ENCODE measurements around the gene SPDEF.

Gene SPDEF

DNA sequence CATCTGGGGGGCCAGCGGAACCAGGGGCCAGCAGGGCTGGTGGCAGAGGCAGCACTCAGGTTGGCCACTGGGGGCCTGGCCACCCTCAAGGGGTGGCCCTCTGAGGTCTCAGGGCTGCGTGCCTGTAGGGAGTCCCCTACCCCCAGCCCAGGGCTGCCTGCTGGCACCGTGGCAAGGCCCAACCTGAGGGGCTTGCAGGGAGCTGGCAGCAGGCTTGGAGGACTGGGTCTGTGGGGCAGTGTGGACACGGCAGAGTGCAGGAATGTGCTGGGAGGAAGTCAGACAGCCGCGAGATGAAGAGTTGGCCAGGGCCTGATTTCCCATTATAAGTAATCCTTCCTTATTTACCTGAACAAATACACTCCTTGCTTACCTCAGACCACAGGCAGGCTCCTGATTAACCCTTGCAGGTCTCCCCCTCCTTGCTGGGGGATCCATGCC, at the start of gene SPDEF:
Gene SPDEF (minus strand): TSS at position 299 of the 441 bp plus-strand sequence. CDS start 11,874 bp downstream, outside the sequence.
- DNase-seq, result no peak

DNA sequence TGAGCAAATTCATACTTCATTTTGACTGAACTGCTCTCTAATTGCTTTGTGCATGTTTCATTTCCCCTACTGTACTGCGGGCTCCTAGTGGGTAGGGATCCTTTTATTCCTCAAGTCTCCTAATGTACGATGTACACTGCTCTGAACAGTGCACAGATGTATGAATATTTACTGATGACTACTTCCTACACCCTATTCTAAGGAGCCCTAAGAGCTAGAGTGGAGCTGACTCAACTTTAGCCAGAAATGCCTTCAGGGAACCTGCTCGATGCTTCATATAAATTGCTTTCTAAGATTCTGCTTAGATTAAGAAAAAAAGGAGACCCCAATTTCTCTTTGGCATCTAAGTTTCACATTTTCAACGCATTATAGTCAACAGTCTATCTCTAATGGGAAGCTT, 47.6 kb upstream of the SPDEF start:
- no peak for DNase-seq

DNA sequence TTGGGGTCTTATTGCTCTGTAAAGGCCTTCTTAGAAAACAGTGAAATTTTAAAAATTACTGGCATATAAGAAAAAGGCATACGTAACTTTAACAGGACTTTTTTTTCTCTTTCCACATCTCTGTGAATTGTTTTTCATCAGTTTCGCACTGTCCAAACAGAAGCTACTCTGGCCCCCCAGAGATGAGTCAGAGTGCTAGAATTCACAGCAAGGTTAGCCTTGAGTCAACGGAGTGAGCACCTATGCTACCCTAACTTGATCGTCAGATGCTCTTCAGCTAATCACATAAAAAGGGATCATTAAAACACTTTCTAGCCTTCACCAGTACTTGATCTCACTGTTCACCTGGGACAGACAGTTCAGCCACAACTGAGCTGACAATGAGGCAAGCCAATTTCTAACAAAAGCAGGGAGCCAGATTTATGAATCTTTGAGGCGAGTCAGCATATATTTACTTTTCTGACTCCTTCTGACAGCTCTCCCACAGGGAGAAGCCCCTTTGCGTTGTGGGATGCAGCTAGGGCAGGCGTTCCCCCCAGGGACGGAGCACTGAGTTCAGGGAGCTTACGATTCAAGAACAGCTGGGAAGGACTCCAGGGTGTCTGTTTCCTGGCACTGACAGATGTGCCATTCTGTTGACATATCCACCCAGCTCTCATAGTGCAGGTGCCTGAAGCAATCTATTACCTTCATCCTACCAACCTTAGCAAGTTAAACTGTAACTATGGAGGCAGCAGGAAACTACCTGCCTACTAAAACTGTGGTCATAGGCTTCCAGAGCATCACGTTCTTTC, 46.4 kb upstream of the SPDEF start:
- DNase-seq, result no peak

DNA sequence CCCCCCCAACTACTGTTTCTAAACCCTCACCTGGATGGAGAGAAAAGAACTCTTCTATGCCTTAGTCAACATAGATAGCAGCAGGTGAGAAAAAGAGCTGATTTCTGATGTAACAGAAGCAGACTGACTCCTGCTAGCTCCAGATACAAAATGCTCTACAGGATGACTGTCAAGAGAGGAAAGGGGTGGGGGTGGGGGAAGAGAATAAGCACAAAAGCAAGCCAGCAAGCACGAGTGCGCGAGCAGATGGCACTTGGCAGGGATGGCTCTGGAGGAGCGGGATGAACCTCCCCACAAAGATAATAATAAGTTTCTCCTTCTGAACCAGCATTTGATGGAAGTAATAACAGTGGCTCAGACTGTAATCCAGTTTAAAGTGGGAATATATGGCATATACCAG, 45.6 kb upstream of the SPDEF start:
- DNase-seq, result no peak

DNA sequence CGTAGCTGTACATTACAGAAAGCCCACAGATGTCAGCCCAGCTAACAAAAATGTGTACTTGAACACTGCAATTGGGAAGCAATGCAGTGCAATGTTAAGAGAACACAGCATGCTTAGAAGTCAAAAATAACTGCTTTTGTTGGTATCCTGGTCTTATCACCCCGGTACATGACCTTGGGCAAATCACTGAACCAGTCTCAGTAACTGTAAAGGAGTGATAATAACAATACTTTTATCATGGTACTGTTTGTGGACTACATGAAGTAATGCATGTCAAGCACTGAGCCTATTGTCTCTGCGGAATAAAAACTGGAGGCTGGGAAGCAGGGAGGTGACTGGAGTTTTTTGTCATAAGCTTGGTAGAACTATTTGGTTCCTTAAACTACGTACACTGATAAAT, 44.7 kb upstream of the SPDEF start:
- DNase-seq, result no peak

DNA sequence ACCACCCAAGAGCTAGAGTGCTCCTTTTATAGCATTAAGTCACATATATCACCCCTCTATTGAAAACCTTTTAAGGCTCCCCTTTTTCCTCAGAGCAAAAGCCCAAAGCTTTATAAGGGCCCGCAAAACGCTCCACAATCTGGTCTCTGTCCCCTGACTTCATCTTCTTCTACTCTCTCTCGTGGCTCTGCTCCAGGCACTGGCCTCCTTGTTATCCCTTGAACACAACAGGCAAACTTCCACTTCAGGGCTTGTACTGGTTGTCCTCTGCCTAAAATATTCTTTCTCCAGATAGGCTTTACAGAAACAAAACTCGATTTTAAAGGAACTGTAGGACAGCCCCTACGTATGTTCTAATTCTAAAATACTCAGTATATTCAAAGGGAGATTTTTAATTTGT, 44.0 kb upstream of the SPDEF start:
- no peak for DNase-seq

DNA sequence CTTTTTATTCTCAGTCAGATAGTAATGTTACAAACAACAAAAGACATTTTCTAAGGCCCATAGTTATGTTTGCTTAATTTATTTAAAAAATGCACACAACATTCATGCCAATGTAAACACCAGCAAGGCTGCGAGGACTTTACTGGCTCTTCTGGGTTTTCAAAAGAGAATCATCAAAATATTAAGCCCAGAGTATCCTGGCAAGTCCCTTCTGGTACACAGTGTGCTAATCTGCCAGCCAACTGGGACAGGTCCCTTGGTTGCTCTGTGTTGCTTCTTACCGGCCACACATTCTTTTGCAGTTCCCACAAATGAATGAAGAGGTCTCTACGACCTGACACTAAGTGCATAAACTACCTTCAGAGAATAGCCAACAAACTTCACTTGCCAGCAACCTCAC, 42.6 kb upstream of the SPDEF start:
- DNase-seq, result no peak

DNA sequence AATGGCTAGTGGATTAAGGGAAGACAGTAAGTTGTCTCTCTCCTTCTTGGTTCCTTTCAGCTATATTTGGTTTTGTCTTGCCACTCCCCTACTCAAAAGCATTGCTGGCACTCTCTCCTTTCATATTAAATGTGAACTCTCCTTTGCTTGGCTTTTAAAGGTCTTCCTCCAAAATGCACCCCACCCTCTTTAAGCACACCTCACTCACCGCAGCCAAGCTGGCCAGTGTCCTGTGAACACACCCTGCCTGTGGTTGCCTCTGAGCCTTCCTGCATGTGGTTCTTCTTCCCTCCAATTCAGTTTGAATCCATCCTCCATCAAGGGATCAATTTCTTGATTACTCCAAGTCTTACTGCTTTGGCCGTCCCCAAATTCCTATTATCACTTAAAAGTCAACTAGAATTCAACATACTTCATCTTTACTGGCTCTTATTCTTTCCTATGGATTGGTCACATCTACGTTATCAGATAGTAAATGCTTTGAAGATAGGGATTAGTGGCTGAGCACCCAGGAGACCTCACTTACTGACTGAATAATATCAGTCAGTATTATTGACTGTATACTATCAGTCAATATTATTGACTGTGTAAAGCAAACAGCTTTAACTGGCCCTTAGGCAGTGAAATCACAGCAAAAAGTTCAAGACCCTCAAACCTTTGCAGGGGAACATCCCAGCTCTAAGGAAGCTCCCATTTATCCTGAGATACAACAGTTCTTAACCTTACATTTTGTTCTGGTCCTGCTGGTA, 41.6 kb upstream of the SPDEF start:
- DNase-seq, result no peak

DNA sequence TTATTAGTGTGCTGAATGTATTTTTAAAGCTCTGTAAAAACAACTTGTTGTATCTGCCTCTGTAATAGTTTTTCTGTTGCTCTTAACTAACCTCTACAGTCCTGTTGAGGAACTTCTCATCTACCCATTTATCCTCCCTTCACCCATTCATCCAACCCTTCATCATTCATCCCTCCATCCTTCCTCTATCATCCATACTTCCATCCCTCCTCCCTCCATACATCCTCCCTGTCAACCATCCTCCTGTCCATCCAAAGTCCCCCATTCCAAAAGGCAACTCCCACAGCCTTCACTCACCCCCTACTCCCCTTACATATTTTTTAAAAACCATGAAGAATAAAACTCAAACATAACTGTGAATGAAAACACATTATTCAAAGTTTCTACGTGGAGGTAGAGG, 40.7 kb upstream of the SPDEF start:
- DNase-seq, result no peak

DNA sequence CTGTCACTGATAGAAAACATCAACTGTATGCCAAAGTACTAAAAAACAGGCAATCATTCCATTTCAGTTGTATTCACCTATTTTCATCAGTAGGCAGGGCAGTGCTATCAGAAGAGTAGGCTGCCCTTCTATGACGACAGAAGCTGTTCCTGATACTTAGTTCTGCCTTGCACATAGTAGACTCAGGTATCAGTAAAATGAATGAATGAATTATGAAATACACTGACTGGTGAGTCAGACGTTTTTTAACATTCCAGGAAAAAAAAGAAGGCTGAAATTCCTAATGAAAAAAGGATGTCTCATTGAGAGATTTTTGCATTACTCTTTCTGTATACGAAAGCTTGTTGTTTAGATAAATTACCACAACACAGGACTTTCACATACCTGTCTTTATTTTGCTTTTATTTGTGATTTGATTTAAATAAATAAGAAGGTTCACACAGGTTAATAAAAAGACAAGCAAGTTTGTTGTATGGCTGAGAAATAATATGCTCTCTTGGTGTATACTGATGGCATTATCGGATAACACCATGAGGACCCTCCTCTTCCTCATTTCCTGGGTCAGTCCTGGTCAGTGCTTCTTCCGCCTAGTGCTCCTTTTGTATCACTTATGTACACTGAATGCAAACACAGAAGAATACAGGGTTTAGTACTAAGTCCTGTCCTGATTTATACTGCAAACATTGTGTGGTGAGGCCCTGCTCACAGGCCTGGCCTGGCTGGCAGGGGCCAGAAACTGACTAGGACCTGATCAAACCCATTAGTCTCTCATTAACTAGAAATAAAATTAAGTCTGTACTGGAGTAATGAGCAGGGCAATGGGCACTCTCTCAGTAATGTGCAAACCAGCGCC, 39.4 kb upstream of the SPDEF start:
- DNase-seq, result no peak

DNA sequence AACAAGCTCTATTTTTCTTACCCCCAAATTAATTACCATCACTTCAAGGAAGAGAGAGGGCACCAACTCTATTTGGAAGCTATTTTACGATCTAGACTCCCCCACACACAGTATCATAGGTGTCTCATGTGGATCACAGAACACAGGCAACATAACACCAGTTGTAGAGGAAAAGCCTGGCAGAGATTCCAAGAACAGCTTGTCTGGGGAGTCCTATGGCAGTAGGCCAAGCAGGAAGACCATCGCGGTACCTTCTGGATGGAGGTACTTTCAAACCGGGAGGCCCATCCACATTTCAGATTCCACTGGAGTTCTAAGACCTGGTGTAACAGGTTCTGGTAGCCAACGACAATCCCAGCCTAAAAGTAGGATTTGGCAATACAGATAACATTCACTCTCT, 37.6 kb upstream of the SPDEF start:
- DNase-seq, result no peak

DNA sequence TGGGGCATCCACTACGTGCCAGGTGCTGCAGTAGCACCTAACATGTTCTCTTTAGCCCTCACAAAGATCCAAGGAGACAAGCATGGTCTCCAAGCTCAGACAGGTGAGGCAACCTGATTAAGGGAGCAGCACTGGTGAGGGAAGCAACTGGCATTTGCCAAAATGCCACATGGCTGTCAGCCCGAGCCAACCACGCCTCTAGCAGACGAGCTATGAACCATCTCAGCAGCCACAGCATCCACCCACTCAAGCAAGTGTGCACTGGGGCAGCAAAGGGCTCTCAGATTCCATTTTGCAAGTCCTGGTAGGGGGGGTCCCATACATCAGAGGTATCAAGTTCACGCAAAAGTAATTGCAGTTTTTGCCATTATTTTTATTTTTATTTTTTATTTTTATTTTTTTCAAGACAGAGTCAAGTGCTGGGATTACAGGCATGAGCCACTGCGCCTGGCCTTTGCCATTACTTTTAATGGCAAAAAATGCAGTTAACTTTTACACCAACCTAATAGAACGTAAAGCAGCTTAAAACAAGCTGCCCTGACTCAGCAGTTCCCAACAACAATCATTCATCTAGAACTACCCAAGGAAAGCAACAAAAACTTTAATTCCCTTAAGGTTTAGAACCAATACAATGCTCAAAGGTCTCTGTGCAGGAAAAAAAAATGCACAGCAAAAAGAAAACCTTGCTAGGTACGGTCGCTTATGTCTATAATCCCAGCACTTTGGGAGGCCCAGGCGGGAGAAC, 36.3 kb upstream of the SPDEF start:
- no peak for DNase-seq

DNA sequence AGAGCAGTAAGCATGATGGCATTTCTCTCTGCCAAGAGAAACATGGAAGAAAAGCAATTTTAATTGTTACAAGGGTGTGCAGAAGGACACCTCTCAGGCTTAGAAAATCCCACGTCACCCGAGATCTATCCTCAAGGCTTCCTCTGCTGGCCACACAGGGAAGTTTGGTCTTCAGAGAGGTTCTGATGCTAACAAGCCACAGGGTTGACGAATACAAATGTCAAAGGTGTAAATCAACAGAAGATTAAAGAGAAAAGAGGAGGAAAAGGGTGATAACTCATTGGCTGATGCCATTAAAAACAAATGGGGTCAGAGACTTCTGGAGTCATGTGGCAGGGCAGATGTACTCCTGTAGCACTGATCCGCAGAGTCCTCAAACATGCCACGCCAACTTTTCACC, 33.6 kb upstream of the SPDEF start:
- no peak for DNase-seq

DNA sequence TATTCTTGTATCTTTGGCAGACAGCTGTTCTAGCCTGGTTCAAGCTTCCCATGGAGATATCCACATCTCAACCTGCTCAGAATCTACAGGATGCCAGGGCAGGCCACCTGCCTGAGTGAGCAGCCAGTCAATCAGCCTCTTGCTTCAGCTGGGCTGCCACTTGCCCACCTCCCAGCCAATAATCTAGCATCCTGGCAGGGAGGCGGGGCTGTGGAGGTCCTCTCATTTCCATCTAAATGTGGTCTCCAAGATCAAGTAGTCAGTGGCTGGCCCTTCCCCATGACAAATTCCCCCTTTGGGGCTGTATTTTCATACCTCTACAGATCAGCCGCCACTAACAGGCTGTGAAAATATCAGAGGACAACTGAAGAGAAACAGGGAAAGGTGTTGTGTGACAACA, 33.0 kb upstream of the SPDEF start:
- DNase-seq, result no peak

DNA sequence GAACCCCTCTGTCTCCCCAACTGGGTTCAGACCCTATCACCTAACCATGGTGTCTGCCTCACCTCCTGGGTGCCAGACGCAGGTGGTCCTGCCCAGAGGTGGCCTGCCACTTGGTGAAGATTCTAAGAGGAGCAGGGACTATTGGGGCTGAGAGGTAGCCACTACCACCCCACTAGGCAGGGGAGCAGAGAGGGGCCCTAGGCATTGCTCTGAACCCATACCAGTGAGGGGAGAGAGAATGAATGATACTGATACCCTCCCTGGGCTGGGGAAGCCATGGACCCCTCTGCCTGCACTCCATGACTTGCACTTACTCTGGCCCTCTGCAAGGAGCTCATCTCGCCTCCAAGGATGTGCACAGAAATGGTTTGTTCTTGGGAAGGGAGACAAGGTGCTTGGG, 31.7 kb upstream of the SPDEF start:
- DNase-seq, result no peak

DNA sequence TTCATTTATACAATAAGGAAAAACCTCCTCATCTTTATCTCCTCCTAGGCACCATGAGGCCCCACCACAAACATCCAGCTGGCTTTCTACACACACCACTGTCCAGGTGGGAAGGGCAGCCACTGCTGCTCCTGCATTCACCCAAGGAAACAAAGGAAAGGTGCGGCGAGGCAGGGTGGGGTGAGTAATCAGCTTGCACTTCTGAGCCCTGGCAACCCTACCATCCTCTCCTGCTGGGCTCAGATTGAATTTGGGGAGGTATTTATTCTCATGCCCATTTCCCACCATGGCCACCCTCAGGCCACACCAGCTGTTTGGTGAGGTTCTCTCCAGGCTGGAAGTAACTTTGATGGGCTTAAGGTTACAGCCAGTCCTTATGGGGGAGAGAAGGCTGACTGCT, 31.2 kb upstream of the SPDEF start:
- DNase-seq, result no peak

DNA sequence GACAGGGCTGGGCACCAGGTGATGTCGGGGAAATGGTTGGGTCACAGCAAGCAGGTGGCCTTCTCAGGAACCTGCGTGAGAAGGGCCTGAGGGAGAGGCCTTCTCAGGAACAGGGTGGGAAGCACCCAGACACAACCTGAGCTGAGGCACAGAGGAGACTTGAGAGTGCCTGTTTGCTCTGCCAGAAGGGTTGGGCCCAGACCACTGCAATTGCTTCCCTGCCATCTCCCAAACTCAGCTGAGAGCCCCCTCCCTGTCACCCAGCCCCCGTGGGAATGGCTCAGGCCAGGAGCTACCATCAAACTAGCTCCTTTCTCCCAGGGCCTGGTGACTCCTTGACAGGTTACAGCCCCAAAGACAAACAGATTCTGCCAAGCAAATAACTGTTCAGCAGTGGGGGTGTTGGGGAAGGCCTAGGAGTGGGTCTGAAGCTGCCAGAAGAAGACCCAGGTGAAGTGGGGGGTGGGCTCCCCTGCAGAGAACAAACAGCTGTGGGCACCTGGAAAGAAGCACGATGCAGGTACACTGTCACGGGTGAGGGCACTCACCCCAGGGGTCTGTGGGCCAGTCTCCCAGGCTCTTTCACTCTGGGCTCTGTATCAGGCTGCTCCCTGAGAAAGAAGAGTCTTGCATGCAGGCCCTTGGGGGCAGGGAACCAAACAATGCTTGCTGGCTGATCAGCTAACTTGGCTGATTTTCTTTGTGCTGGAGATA, 30.4 kb upstream of the SPDEF start:
- no peak for DNase-seq

DNA sequence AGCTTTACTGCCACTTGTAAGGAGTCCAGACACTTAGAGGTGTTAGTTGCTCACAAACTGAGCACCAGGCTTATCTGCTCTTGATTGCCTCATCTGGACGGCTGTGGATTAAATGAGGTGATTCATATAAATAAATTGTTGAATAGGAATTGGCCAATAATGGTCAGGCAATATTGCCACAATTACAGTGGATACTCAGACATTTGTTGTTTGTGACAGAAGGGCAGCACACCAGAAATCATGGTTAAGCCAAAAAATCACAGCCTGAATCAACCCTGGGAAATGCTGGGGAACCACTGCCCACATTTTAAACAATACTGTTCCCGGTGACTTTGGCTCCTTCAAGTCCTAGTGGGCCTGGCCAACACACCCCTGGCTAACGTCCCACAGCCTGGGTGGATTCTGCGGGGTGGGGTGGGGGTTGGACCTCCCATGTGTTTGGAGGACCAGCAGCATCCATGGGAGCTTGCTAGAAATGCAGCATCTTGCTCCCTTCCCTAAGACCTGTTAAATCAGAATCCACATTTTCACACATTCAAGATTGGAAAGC, 29.5 kb upstream of the SPDEF start:
- no peak for DNase-seq

DNA sequence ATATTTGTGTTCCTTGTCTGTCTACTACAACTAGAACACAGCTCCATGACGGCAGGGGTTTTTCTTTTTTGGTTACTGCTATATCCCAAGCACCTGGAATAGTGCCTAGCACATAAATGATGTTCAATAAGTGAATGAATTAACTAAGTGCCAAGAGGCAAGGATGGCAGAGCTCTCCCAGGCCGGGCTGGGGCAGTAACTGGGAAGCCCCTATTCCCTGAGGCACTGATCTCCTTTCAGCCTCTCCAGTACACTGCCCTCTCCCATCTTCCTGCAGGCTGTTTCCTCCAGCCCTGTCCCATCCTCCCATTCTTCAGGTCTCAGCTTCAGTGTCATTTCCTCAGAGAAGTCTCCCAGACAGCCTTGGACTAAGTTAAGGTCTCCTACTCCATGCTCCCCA, 29.0 kb upstream of the SPDEF start:
- DNase-seq, result no peak

DNA sequence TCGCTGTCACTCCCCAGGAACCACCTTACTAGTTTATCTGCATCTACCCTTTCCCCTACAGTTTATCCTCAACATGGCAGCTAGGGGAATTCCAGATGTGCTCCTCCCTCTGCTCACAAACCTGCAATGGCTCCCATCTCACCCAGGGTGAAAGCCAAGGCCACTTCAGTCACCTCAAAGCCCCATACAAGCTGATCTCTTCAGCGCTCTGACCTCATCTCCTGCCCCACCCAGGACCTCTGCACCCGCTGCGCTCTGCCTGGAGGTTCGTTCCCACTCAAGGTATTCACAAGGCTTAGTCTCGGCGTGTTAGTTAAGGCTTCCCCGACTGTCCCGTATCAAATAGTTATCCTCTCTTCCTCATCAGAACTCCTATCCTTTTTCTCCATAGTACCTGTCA, 28.6 kb upstream of the SPDEF start:
- no peak for DNase-seq

DNA sequence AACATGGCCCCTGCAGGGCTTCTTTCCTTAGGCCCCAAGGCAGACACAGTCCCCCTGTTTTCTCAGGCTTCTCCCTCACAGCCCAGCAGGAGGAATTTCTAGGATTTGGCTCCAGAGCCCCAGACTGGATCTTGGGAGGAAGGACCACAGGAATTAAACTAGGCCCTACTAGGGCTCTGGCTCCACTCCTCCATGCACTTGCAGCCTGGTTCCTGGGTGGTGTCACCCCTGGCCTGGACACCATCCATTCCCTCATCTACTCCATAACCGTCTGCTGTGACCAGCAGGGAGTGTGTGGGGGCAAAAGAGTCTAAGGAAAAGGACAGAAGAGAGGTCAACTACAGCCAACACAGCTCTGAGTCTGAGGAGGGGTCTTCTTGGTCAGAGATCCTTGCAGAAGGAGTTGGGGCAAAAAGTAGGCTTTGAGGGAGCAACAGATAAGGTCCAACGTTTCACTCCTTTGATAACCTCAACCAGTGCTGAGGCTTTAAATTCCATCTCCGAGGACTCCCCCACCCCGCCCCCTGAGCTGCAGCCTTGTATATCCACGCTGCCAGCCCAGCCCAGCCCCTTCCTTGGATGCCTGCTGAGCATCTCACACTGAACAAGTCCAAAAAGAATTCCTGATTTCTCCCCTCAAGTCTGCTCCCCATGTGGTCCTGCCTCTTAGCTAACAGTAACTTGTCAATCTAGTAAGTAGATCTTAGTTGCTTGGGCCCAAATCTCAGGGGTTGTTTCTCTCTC, 27.9 kb upstream of the SPDEF start:
- DNase-seq, result no peak
